GM12874 (cell line): ENCODE results near the gene NHERF2.

ENCODE experiments used
- CTCF ChIP-seq: IDR thresholded peaks from 2 replicates; pipeline ENCODE4 v1.5.1; 2011; ENCODE audit warnings: low read depth, mild to moderate bottlenecking, control low read depth, low read length, moderate library complexity; ENCODE audit not compliant: insufficient read depth

NHERF2 gene

GRCh38 chr16:2053211-2053610 is 26.5 kb downstream of the NHERF2 start:
- no peak for TF ChIP-seq CTCF

GRCh38 chr16:2053897-2054296 is 27.2 kb downstream of the NHERF2 start:
- TF ChIP-seq CTCF = no peak

GRCh38 chr16:2054543-2055245 is 28.0 kb downstream of the NHERF2 start:
- no peak for TF ChIP-seq CTCF

GRCh38 chr16:2056077-2056476 is 29.4 kb downstream of the NHERF2 start:
- TF ChIP-seq CTCF = 0 out of 2 replicates have a peak, but pooled peaks have one; percentile 6

GRCh38 chr16:2056681-2057407 is 30.1 kb downstream of the NHERF2 start:
- TF ChIP-seq CTCF = no peak

GRCh38 chr16:2057438-2057837 is 30.7 kb downstream of the NHERF2 start:
- TF ChIP-seq CTCF = no peak

GRCh38 chr16:2058420-2058819 is 31.7 kb downstream of the NHERF2 start:
- no peak for TF ChIP-seq CTCF
